Measurements from ENCODE around the gene UBE2G1.
"Not testable (repeated sequence)": the region's sequence is repeated elsewhere in the genome, so short reads cannot be mapped to it uniquely, and the experiment has no call there.

- TF ChIP-seq CTCF (optimal IDR thresholded peaks at IDR 0.05 in 1 of 3, IDR thresholded peaks at IDR 0.05 in 1 of 3, conservative IDR thresholded peaks at IDR 0.05 in 1 of 3; ENCODE audit: extremely low read depth in 1 of 3, insufficient read depth in 2 of 3, low read length in 3 of 3); EZH2 (IDR thresholded peaks at IDR 0.05; ENCODE audit: low read length): not testable (repeated sequence)
These were observed 16.3 kb downstream of the UBE2G1 start for GRCh38 chr17:4350214-4350613.
